GM18867 (cell line): ENCODE measurements around the gene DNM3.
A peak's percentile ranks its signal among the peaks of the same experiment; 100 is the strongest.

ENCODE experiments used
- ATAC-seq: cut with Tn5 transposase; IDR thresholded peaks from one replicate; pipeline ENCODE4 v1.9.1; 2021; ENCODE audit warnings: mild to moderate bottlenecking, moderate library complexity; ENCODE audit not compliant: unreplicated experiment

Gene DNM3

GRCh38 chr1:171868217-171868803, 27.0 kb downstream of the DNM3 start:
- ATAC-seq: no peak

- no peak for ATAC-seq
Observed at GRCh38 chr1:171869097-171869496, 27.8 kb downstream of the DNM3 start.

- ATAC-seq: no peak
Observed at GRCh38 chr1:171871848-171872247, 30.6 kb downstream of the DNM3 start.

- no peak for ATAC-seq
Observed at GRCh38 chr1:171872430-171872829, 31.1 kb downstream of the DNM3 start.

GRCh38 chr1:171873664-171874063, 32.4 kb downstream of the DNM3 start:
- ATAC-seq: no peak

GRCh38 chr1:171877701-171878100, 36.4 kb downstream of the DNM3 start:
- peak; percentile 91 for ATAC-seq

- ATAC-seq: no peak
Observed at GRCh38 chr1:171879556-171879955, 38.3 kb downstream of the DNM3 start.

- ATAC-seq: no peak
Observed at GRCh38 chr1:171881442-171881841, 40.1 kb downstream of the DNM3 start.

GRCh38 chr1:171883849-171884248, 42.6 kb downstream of the DNM3 start:
- ATAC-seq: no peak

GRCh38 chr1:171884475-171884874, 43.2 kb downstream of the DNM3 start:
- no peak for ATAC-seq

GRCh38 chr1:171890131-171890530, 48.8 kb downstream of the DNM3 start:
- no peak for ATAC-seq

- no peak for ATAC-seq
Observed at GRCh38 chr1:171896936-171897703, 55.8 kb downstream of the DNM3 start.

- ATAC-seq: no peak
Observed at GRCh38 chr1:171898941-171899340, 57.6 kb downstream of the DNM3 start.

- ATAC-seq: no peak
Observed at GRCh38 chr1:171899838-171900237, 58.5 kb downstream of the DNM3 start.

- ATAC-seq: no peak
Observed at GRCh38 chr1:171901245-171901644, 59.9 kb downstream of the DNM3 start.

- no peak for ATAC-seq
Observed at GRCh38 chr1:171902527-171902926, 61.2 kb downstream of the DNM3 start.

- no peak for ATAC-seq
Observed at GRCh38 chr1:171904778-171905450, 63.6 kb downstream of the DNM3 start.

GRCh38 chr1:171909711-171910110, 68.4 kb downstream of the DNM3 start:
- ATAC-seq: no peak

GRCh38 chr1:171910786-171911185, 69.5 kb downstream of the DNM3 start:
- no peak for ATAC-seq

- no peak for ATAC-seq
Observed at GRCh38 chr1:171911506-171911905, 70.2 kb downstream of the DNM3 start.

GRCh38 chr1:171912509-171913175, 71.3 kb downstream of the DNM3 start:
- ATAC-seq: no peak

GRCh38 chr1:171913385-171913784, 72.1 kb downstream of the DNM3 start:
- no peak for ATAC-seq
